Activated CD4-positive, alpha-beta T cell treated with anti-CD3 and anti-CD28 coated beads, Interleukin-2, amount 10 ng/mL, durations not matched to agents 24 days and 14 days (primary cell): Measurements from ENCODE around the gene TRIM49D2. TPM values are rescaled to one million over a fixed set of nuclear protein-coding genes. Genes with fewer than 3 reads are reported as not detected.
"Not testable (repeated sequence)": the region's sequence is repeated elsewhere in the genome, so short reads cannot be mapped to it uniquely, and the experiment has no call there.

Source experiments
- DNase-seq: peaks from one replicate; pipeline ENCODE4 v3.0.0; 2022
- H3K27ac Mint-ChIP-seq: one replicate; pipeline ENCODE4 v1.8.0; 2022; ENCODE audit warnings: mild to moderate bottlenecking, mixed read lengths
- H3K27me3 Mint-ChIP-seq: one replicate; pipeline ENCODE4 v1.8.0; 2022; ENCODE audit warnings: mixed read lengths
- H3K36me3 Mint-ChIP-seq: one replicate; pipeline ENCODE4 v1.8.0; 2022; ENCODE audit warnings: low read depth, mild to moderate bottlenecking, mixed read lengths
- H3K4me1 Mint-ChIP-seq: one replicate; pipeline ENCODE4 v1.8.0; 2021; ENCODE audit warnings: mixed read lengths
- H3K4me3 Mint-ChIP-seq: one replicate; pipeline ENCODE4 v1.8.0; 2022; ENCODE audit warnings: mild to moderate bottlenecking, moderate library complexity, mixed read lengths
- H3K9me3 Mint-ChIP-seq: one replicate; pipeline ENCODE4 v1.8.0; 2021; ENCODE audit warnings: mixed read lengths
- intact Hi-C: fragments of 100-400 bp; cut with micrococcal nuclease; formaldehyde crosslinking; loops from one replicate; pipeline ENCODE4 v1.15.1; 2023
- total RNA-seq: library from RNA; stranded (reverse); gene quantifications from 2 replicates; pipeline ENCODE4 v1.2.3, GENCODE V29; 2022

The TRIM49D2 gene
- total RNA-seq, result not detected in 2 replicates

DNA sequence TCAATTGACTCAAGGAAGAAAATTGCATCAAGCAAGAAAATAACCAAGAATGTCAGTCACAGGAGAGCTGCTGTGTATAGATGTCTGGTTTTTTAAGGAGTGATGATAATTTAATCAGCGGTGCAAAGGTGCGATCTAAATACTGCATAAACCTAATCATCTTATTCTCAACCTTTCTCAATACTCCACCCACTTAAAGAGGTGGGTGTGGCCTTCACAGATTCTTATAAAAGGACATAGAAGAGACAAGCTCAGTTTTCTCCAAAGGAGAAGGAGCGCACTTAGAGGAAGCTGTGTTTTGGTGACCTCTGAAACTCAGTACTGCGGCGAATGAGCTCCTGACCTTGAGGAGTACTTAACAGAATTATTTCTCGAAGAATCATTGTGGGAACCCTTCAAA lies at the start of gene TRIM49D2:
TRIM49D2 (plus strand) TSS at position 301 of the 400 bp plus-strand sequence. CDS start 2,698 bp downstream, outside the sequence.
- H3K9me3 Mint-ChIP-seq, H3K4me1 Mint-ChIP-seq, H3K27ac Mint-ChIP-seq, H3K36me3 Mint-ChIP-seq, intact Hi-C loops, H3K4me3 Mint-ChIP-seq, DNase-seq, H3K27me3 Mint-ChIP-seq: not testable (repeated sequence)

DNA sequence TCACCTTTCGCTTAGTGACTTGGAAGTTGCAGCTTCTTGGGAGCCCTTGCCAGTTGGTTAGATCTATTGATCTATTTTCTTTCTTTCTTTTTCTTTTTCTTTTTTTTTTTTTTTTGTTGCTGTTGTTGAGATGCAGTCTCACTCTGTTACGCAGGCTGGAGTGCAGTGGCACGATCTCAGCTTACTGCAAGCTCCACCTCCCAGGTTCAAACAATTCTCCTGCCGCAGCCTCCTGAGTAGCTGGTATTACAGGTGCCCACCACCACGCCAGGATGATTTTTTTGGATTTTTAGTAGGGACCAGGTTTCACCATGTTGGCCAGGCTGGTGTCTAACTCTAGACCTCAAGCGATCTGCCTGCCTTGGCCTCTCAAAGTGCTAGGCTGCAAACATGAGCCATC lies 46.4 kb upstream of the TRIM49D2 start:
- not testable (repeated sequence) for DNase-seq

GRCh38 chr11:89893245-89893644 lies 30.6 kb upstream of the TRIM49D2 start:
- H3K27ac Mint-ChIP-seq, intact Hi-C loops, H3K4me1 Mint-ChIP-seq, H3K36me3 Mint-ChIP-seq, DNase-seq, H3K4me3 Mint-ChIP-seq, H3K9me3 Mint-ChIP-seq, H3K27me3 Mint-ChIP-seq: not testable (repeated sequence)

More for the DNA sequence above, 46.4 kb upstream of the TRIM49D2 start:
- H3K27ac Mint-ChIP-seq, H3K4me3 Mint-ChIP-seq, H3K36me3 Mint-ChIP-seq, H3K27me3 Mint-ChIP-seq, H3K4me1 Mint-ChIP-seq, H3K9me3 Mint-ChIP-seq, intact Hi-C loops: not testable (repeated sequence)

DNA sequence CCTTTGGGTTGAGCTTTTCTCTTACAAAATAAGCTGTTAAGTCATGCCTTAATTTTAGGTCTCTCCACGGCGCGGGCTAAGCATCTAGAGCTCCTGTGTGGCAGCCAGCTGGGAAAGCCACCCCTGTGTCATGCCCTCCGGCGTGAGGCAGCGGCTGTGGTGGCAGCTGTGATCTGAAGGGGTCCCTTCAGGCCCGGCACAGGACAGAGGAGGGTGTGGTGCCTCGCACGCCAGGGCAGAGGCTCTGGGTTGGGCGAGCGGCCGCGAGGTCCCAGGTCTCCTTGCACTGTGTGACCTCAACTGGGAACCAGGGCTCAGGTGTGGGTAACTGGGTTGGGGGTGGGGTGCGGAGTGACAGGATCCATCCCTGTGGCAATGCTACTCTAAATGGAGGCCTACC lies 23.1 kb upstream of the TRIM49D2 start:
- H3K9me3 Mint-ChIP-seq, H3K36me3 Mint-ChIP-seq, intact Hi-C loops, H3K27me3 Mint-ChIP-seq, H3K4me1 Mint-ChIP-seq, H3K27ac Mint-ChIP-seq, DNase-seq, H3K4me3 Mint-ChIP-seq: not testable (repeated sequence)

GRCh38 chr11:89922195-89922660 lies 1.6 kb upstream of the TRIM49D2 start, which contains the start of gene TRIM49D1:
TRIM49D1 (minus strand) TSS chr11:89922245; CDS start chr11:89917710, 4,535 bp downstream.
- H3K27me3 Mint-ChIP-seq, result no peaks in the 10 kb centered on the region
- intact Hi-C loops, result no loop called here
- H3K27ac Mint-ChIP-seq, result no peak within 1 kb of the TSS
- no peak within 1 kb of the TSS for H3K4me3 Mint-ChIP-seq
- H3K9me3 Mint-ChIP-seq, result no peaks in the 10 kb centered on the region
- no peaks in the 10 kb centered on the region for H3K4me1 Mint-ChIP-seq
- DNase-seq, result no peak
- H3K36me3 Mint-ChIP-seq, result no peaks in the 10 kb centered on the region

- H3K4me1 Mint-ChIP-seq, DNase-seq, H3K27me3 Mint-ChIP-seq, H3K36me3 Mint-ChIP-seq, H3K27ac Mint-ChIP-seq, H3K4me3 Mint-ChIP-seq, H3K9me3 Mint-ChIP-seq, intact Hi-C loops: not testable (repeated sequence)
Observed at GRCh38 chr11:89960833-89961232, 37.0 kb downstream of the TRIM49D2 start.

DNA sequence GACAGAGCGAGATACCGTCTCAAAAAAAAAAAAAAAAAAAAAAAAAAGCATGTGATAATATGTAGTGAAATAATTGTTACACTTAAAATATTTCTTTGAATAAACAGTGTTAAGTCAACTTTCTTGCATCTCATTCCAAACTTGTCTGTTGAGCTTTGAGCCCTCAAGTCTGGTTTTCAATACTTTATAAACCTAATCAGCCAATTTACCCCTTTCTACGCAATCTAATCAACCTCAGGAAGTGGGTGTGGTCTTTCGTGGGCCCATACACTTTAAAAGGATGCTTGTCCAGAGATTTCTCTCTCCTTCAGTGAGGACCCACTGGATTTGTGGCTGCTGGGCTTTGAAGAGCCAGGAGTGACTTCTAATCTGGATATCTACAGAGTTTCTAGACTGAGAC lies 41.9 kb downstream of the TRIM49D2 start, which contains the start of gene TRIM64:
TRIM64 (plus strand) TSS at position 301 of the 400 bp plus-strand sequence. CDS start 2,467 bp downstream, outside the sequence.
- H3K36me3 Mint-ChIP-seq, H3K27ac Mint-ChIP-seq, H3K4me1 Mint-ChIP-seq, H3K4me3 Mint-ChIP-seq, DNase-seq, H3K27me3 Mint-ChIP-seq, intact Hi-C loops, H3K9me3 Mint-ChIP-seq: not testable (repeated sequence)

Other genes with a start within 250 kb of the TRIM49D2 start
- not detected in 2 replicates for gene TRIM77, start 213.8 kb upstream of the TRIM49D2 start, total RNA-seq
- gene TRIM49, start 115.5 kb upstream of the TRIM49D2 start, total RNA-seq, result not detected in 2 replicates
- not detected in 2 replicates for gene TRIM64B, start 45.6 kb upstream of the TRIM49D2 start, total RNA-seq
- gene TRIM49D1, start 1.8 kb upstream of the TRIM49D2 start, total RNA-seq, result not detected in 2 replicates
- gene TRIM64, start 42.0 kb downstream of the TRIM49D2 start, total RNA-seq, result not detected in 2 replicates
- not detected in 2 replicates for gene TRIM49C, start 107.0 kb downstream of the TRIM49D2 start, total RNA-seq
- not detected in 2 replicates for gene UBTFL1, start 161.9 kb downstream of the TRIM49D2 start, total RNA-seq
- not detected in 2 replicates for gene NAALAD2, start 210.6 kb downstream of the TRIM49D2 start, total RNA-seq